GM21515 (cell line): ENCODE measurements around the gene SAE1.
"Not testable (repeated sequence)": the region's sequence is repeated elsewhere in the genome, so short reads cannot be mapped to it uniquely, and the experiment has no call there.

Experiments used
- ATAC-seq: cut with Tn5 transposase; IDR thresholded peaks from one replicate; pipeline ENCODE4 v1.9.1; 2021; ENCODE audit not compliant: unreplicated experiment

The SAE1 gene

DNA sequence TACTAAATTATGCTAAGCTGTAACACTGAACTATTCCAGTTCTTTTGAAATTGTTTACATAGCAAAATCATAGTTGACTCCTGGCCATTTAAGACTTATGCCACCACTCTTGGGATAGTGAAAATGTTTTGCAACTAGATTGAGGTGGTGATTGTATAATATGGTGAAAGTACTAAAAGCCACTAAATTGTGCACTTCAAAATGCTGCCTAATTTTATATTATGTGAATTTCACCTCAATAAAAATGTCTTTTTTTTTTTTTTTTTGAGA, 5.0 kb upstream of the SAE1 start:
- ATAC-seq: no peak

DNA sequence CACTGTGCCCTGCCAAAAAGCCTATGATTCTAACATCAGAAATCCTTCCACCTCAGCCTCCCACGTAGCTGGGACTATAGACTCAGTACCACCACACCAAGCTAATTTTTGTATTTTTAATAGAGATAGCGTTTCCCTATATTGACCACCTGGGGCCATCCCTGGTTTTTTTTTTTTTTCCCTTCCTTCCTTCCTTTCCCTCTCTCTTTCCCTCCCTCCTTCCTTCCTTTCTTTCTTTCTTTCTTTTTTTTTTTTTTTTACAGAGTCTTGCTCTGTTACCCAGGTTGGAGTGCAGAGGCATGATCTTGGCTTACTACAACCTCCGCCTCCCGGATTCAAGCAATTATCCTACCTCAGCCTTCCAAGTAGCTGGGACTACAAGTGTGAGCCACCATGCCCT, 1.1 kb upstream of the SAE1 start:
- no peak for ATAC-seq

DNA sequence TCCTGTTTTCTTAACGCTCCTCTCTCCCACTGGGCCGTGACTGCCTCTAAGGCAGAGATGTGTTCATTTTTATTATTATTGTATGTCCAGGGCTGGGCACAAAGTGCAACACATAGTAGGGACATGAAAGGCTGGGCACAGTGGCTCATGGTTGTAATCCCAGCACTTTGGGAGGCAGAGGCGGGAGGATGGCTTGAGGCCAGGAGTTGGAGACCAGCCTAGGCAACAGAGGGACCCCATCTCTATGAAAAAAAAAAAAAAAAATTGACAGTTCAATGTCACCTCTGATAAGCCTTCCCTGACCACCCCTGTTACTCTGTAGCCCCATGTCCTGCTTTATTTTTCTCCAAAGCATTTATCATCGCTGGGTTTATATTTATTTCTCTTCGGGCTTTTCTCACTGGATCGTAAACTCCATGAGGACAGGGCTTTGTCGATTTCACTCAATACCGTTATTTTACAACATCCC, 481 bp upstream of the SAE1 start:
- no peak for ATAC-seq

DNA sequence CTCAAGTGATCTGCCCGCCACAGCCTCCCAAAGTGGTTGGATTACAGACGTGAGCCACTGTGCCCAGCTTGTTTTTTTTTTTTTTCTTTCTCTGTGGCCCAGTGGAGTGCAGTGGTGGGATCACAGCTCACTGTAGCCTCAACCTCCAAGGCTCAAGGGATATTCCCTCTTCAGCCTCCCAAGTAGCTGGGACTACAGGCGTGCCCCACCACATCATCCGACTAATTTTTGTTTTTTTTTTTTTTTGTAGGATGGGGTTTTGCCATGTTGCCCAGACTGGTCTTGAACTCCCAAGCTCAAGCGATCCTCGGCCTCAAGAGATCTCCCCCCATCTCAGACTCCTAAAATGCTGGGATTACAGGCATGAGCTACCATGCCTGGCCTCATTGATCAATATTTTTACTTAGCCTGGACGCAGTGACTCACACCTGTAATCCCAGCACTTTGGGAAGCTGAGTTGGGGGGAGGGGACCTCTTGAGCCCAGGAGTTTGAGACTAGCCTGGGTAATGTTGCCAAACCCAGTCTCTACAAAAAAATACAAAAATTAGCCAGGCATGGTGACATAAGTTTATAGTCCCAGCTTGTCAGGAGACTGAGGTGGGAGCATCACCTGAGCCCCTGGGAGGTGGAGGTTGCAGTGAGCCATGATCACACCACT, 1.7 kb downstream of the SAE1 start:
- no peak for ATAC-seq

DNA sequence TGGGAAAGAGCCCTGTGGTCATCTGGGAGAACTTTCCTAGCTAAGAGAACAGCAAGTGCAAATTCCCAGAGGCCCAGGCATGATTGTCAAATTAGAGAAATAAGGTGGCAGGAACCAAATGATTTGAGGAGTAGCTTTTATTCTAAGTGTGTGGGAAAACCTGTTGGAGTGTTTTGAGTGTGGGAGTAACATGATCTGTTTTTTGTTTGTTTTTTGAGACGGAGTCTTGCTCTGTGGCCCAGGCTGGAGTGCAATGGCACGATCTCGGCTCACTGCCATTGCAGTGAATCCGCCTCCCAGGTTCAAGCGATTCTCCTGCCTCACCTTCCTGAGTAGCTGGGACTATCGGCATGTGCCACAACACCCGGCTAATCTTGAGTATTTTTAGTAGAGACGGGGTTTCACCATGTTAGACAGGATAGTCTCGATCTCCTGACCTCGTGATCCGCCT, 2.4 kb downstream of the SAE1 start:
- no peak for ATAC-seq

DNA sequence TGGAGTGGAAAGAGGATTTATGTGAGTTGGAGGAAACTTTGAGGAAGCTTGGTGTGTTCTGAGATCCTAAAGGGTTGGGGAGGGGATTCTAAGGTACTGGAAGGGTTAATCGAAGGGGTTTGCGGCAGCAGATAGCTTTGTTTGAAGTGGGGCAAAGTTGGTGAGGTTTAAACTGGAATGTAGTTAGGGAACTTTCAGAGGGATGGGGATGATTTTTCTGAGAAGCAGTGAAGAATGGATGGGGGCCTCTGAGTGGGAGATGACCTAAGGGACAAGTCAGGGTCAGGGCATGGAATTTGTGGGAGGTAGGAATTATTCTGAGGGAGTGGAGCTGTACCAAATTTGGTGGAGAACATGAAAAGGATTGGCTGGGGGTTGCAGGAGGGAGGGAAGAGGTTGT, 3.9 kb downstream of the SAE1 start:
- ATAC-seq: no peak

DNA sequence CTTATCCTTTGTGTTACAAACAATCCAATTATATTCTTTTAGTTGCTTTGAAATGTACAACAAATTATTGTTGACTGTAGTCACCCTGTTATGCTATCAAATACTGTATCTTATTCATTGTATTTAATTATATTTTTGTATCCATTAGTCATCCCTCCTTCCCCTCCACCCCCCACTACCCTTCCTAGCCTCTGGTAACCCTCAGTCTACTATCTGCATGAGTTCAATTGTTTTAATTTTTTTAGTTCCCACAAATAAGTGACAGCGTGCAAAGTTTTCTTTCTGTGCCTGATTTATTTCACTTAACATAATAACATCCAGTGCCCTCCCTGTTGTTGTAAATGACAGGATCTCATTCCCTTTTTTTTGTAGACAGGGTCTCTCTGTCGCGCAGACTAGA, 4.5 kb downstream of the SAE1 start:
- ATAC-seq: no peak

DNA sequence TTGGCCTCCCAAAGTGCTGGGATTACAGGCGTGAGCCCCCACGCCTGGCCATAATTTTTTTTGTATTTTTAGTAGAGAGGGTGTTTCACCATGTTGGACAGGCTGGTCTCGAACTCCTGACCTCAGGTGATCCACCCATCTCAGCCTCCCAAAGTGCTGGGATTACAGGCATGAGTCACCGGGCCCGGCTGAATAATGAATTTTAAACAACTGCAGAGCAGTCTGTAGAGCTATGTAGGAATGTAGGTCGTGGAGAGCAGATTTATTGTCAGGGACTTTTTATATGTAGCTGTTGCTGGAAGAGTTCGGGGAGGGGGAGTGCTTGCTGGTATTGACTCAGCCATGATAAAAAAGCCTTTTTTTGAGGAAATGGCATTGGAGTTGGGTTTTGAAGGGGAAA, 10.6 kb downstream of the SAE1 start:
- ATAC-seq: not testable (repeated sequence)

DNA sequence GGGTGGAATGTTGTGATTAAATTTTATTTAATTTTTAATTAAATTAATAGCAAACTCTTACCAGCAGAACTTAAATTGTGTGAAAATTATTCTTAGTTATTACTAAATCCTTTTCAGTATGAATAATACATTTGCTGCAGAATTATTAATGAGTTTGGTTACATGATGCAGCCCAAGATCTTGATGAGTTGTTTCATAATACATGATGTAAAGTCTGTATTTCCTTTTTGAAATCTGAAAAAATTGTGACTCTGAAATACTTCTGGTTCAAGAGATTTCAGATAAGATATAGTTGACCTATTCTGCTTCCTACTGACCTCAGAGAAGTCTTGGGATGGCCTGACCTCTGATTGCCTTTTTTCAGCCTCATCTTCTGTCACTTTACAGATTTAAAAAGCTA, 11.1 kb downstream of the SAE1 start:
- no peak for ATAC-seq

DNA sequence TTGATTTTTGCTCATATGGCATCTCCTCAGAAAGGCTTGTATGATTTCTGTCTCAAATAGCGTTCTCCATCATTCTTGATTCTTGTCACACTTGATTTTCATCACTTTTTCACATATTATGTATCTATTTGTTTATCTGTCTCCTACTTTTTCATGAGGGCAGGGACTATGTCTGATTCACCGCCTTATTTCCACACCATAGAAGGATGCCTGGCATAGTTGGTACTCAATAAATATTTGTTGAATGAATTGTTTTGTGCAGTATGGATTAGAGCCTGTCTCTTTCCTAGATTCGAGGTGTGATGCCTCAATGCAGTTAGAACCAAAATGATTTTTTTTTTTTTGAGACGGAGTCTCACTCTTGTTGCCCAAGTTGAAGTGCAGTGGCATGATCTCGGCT, 12.1 kb downstream of the SAE1 start:
- ATAC-seq: no peak

DNA sequence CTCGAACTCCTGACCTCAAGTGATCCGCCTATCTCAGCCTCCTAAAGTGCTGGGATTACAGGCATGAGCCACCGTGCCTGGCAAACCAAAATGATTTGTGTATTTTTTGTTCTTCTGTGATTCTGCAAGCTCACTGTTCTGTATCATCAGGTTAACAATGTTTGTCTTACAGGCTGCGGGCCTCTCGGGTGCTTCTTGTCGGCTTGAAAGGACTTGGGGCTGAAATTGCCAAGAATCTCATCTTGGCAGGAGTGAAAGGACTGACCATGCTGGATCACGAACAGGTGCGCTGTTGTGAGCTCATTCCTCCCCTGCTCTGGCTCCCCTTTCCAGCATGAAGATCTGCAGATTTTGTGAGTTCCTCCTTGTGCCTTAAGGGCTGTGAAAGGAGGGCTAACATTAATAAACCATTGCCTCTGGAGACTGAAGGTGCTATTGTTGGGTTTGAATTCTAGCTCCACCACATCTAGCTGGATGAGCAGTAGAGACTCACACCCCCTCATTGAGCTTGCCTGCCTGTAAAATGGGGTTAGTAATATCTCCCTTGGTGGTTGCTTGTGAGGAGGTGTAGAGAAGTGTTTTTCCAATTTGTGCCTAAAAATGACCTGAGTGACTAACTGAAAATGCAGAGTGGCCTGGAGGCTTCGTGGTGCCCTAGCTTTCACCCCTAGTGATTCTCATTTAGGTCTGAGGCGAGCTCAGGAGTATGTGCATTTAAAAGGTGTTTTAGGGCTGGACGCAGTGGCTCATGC, 12.9 kb downstream of the SAE1 start:
- no peak for ATAC-seq

DNA sequence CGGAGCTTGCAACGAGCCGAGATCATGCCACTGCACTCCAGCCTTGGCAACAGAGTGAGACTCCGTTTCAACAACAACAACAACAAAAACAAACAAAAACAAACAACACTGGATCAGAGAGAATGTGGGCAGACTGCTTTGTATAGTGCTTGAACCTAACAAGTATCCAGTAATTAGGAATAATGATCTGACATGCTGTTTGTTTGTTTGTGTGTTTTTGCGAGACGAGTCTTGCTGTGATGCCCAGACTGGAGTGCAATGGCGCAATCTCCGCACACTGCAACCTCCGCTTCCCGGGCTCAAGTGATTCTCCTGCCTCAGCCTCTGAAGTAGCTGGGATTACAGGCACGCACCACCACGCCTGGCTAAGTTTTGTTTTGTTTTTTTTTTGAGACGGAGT, 14.0 kb downstream of the SAE1 start:
- ATAC-seq: no peak

DNA sequence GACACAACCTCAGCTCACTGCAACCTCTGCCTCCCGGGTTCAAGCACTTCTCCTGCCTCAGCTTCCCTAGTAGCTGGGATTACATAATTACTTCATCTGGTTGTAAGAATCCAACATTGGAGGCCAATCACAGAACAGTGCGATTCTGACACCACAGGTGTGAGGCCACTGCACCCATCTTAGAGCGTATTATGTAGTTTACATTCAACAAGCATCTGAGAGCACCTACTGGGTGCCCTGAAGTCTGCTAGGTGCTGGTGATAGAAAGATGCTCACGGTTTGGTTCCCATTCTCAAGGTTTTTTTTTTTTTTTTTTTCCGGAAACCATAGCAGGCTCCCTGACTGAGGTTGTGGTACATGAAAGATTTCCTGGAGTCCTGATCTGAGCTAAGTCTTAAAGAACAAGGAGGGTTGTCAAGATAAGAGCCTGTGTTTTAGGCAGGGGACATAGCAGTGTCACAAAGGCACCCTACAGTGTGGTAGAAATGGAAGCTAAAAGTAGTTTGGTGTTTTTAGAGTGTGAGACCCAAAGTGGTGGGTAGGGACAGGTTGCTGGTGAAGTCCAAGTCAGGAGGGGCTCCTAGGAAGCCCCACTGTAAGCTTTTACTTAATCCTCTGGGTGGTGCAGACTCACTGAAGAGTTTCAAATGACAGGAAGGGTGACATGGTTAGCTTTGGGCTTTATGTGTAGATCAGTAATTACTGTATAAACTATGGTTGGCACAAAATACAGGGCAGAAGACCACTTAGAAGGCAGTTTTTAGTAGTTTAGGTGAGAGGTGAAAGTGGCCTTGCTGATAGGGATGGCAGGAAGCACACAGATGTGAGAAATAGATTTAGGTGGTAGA, 15.2 kb downstream of the SAE1 start:
- no peak for ATAC-seq

DNA sequence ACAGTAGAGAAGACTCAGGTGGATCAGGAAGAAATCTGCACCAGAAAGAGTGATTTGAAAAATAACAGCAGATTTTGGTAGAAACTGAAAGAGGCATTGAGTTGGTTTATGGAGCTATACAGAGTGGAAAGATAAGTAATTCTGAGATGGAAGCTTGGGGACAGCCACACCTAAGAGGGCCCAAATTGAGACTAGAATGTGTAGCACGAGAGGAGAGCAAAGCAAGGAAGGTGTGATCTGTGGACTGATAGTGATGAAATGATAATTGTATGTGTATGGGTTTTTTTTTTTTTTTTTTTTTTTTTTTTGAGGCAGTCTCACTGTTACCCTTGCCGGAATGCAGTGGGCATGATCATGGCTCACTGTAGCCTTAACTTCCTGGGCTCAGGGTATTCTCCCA, 16.3 kb downstream of the SAE1 start:
- ATAC-seq: no peak

DNA sequence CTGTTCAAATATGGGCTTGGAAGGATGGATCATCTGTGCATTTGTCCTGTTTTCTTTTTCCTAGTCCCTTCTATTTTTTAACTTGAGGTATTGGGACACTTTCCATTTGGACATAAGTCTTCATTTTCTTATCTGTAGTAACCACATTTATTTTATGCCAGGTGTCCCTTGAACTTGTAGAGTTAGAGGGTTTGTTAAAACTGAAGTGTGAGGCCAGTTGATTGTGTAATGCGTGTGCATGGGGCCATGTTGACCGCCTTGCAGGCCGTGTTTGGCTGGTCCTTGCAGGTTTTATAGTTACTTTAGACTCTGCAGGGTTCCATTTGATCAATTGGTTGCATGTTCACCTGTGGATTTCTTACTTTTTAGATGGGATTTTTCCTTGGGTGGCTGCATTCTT, 21.0 kb downstream of the SAE1 start:
- no peak for ATAC-seq

DNA sequence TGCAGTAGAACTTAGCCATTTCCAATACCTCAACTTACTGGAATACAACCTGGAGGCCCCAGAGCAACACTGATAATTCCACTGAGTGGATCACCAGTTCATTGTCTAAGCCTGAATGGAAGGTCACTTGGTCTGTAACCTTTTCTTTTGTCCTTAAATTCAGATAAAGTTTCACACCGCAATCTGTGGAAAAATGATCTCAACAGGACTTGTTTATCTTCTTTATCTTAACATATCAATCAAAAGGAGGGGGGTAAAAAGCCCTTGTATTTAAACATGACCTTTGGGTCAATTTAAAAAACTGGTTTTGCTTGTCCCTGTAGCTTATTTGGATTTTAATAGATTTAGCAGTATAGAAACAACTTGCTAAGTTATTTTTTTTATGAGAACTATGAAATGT, 21.6 kb downstream of the SAE1 start:
- ATAC-seq: no peak

DNA sequence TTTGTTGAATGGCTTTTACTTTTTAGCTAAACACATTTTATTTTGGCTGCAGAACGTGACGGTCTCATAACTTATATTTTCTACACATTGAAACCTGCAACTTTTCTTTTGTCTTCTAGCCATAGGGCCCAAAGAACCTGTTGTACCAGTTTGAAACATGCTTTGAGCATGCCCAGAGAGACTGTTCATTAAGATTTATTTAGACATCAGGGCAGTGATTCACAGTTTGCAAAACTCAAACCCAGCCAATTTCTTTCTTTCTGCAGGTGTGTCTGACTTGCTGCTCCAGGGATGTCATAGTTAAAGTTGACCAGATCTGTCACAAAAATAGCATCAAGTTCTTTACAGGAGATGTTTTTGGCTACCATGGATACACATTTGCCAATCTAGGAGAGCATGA, 22.0 kb downstream of the SAE1 start:
- no peak for ATAC-seq

DNA sequence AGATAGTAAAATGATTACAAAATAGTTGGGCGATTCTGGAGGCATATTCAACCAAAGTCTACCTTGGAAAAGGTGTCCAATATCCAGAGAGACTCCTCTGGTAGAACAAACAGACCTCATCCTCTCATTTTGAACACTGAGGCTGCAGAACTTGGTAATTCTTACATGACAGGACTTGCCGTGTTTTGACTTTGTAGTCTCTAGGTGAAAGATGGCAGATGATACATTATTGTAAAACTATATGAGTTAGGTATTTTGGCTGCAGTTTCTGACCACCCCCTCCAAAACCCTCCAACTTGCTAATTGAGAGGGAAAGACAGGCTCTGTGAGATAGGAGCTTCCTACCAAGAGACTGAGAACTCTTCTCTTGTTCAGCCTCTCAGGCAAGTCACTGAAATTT, 22.6 kb downstream of the SAE1 start:
- no peak for ATAC-seq

DNA sequence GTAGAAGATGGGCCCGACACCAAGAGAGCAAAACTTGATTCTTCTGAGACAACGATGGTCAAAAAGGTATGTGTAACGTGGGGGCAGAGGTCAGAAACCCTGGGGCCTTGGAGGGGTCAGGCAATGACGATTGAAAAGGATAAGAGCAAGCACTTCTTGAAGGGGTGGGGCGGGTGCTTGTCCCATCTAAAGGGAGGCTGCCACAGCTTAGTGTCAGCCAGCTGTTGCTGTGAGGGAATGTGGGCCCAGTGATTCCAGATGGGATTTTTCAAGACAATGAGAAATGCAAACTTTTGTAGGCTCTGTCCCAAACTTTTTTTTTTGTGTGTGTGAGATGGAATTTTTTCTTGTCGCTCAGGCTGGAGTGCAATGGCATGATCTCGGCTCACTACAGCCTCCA, 24.5 kb downstream of the SAE1 start:
- no peak for ATAC-seq

DNA sequence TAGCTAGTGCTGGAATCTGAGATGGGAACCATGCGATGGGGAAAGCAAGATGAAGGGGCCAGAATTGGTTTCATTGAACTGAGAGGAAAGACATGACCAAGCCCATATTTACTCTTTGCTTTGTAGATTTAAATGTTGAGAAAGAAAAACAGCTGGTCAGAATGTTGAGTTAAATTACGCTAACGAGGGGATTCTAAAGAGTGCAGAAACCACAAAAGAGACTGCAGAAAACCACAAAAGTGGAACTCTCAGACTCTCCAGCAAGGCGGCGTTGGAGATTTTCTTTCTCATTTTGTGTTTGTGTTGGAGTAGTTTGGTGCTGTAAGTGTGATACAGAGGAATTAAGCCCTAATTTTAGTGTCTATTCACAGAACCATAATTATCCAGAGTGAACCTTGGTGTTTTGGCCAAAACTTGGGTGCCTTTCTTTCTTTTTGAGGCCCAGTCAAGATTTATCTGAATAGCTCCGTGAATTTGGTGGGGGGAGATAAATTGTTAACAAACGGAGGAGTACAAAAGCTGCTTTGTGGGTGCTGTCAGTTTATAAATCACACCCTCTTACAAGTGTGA, 26.3 kb downstream of the SAE1 start:
- no peak for ATAC-seq

DNA sequence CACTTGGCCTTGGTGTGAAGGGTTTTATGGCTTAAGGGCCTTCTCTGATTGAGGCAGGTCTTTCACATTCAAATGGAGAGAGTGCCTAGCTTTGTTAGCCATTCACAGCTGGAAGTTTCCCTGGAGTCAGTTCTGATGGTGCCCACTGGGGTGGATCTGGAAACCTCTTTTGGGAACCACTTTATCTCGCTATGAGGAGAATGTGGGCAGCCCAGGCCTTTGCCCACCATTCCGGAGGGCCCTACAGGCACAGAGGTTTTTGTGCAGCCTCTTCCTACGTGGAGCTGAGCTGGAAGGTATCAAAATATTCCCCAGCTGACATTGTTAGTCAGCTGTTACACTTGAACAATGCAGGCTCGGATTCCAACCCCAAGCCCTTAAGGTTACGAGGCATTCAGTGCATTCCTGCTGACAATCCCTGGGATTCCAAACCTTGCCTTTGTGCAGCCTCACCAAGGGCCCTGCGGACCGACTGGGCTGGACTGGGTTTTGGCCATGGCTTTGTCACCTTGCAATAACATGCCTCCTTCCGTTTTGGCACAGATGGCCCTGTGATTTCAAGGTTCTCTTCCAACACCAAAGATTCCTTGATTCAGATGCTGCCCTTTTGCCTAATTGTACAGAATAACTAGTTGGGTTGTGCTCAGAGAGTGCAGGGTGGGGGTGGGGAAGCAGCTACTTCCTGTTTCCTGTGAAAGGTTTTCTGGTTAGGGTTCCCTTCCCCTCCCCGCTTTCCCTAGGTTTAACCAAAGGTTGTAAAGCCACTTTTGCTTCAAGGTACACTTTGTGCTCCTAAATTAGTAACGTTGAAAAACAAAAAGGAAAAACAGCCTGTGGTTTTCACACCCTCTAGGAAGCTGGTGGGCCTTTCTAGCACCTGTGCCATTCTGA, 27.0 kb downstream of the SAE1 start:
- no peak for ATAC-seq
